ENCODE measurements around the gene GNAZ.

The GNAZ gene

DNA sequence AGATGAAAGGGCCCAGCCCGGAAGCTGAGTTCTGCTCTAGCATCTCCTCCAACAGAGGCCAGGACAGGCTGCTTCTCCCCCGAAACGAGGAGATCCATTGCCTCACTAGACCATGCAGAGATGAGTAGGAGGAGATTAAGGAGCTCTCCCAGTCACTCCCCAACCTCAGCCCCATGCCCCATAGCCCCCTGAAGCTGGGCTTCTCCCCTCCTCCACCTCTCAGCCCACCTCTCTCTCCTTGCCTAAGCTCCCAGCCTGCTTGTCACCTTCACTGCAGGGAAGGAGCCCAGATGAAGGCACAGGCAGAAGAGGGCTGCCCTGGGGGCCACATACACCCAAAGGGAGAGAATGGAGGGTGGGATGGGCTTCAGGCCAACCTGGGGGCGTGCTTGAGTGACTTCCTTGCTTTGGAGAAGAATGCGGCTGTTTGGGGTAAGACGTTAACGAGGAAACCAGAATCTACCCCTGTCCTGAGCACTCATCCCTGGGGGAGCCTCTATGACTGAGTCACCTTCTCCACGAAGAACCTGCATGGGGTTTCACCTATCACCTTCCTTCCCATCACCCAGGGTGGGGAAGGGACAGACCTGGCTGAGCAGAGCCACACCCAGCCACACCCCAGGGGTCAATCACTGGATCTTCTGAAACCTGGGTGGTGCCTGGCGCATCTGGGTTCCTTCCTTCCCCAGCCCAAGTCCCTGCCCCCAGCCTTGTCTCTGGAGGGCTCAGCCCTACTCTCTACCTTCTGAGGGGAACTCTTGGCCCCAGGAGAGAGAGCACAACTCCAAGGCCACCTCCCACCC is 11.6 kb upstream of the GNAZ start:
- no peak for TF ChIP-seq GATA3 (IDR thresholded peaks at IDR 0.05; ENCODE audit: low read depth, low read length)
- TF ChIP-seq GATA2 (IDR thresholded peaks at IDR 0.05; ENCODE audit: low read depth, low read length): no peak

DNA sequence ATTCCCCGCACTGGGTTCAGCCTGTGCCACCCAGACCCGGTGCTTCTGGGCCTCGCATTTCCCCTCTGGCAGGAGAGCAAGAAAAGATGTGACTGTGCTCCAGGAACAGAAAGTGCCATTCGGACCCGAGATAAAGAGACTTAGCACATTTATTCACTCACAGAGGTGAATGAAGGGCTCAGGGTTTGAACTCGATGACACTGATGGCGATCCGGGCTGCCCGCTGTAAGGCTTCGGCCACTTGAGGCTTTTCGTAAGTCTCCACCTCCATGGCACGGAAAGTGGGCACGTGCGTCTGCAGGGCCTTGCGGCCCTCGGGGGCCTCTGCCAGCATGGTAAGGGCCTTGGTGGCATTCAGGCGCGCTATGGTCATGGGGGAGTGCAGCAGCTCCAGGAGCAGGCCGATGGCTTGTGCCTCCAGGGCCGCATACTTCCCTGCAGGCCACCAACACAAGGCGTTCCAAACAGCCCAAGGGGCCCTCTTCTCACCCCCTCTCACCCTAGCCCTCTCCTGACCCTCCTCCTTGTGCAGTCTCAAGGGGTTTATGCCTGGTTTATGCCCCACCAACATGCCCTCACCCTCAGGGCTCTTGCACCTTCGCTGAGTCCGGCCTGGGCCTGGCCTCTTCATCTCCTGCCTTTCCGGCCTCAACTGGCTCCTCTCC is 10.9 kb upstream of the GNAZ start:
- TF ChIP-seq GATA2 (IDR thresholded peaks at IDR 0.05; ENCODE audit: low read depth, low read length) (no peak), GATA3 (IDR thresholded peaks at IDR 0.05; ENCODE audit: low read depth, low read length) (no peak)

DNA sequence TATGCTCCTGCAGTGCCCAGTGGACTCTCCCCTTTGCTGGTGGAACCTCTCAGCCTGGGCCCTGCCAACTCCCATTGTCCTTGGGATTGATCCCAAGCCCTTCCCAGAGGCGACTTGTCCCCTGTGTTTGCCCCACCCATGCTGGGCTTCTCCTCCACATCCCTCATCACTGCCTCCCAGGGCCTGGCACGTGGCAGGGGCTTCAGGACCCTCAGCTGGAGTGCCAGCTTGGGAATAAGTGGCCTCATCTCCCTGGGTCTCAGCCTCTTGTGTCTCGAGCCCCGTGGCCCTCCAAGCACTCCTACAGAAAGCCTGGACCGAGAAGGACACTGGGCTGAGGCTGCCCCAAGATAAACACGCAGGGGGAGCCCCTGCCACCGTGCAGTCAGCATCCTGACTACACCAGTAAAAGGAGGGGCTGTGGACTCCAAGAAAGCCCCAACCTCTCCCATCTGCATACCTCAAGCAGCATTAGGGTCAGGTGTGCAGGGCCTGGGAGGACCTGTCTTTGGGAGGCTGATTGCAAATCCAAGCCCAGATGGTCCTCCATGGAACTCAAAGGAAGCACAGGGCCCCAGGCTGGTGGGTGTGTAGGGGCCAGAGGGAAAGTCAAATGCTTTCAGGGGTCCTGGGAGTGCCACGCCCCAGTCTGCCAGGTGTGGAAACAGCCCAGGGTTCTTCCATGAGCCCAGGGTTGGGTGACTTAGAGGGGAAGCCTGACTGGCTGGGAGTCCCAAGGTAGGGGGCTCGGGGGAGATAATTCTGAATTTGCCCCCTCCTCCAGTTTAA is 9.5 kb upstream of the GNAZ start:
- TF ChIP-seq GATA2 (IDR thresholded peaks at IDR 0.05; ENCODE audit: low read depth, low read length) (no peak), GATA3 (IDR thresholded peaks at IDR 0.05; ENCODE audit: low read depth, low read length) (no peak)

GRCh38 chr22:23061471-23062280 is 8.6 kb upstream of the GNAZ start:
- TF ChIP-seq GATA3 (IDR thresholded peaks at IDR 0.05; ENCODE audit: low read depth, low read length) (no peak), GATA2 (IDR thresholded peaks at IDR 0.05; ENCODE audit: low read depth, low read length) (no peak)

DNA sequence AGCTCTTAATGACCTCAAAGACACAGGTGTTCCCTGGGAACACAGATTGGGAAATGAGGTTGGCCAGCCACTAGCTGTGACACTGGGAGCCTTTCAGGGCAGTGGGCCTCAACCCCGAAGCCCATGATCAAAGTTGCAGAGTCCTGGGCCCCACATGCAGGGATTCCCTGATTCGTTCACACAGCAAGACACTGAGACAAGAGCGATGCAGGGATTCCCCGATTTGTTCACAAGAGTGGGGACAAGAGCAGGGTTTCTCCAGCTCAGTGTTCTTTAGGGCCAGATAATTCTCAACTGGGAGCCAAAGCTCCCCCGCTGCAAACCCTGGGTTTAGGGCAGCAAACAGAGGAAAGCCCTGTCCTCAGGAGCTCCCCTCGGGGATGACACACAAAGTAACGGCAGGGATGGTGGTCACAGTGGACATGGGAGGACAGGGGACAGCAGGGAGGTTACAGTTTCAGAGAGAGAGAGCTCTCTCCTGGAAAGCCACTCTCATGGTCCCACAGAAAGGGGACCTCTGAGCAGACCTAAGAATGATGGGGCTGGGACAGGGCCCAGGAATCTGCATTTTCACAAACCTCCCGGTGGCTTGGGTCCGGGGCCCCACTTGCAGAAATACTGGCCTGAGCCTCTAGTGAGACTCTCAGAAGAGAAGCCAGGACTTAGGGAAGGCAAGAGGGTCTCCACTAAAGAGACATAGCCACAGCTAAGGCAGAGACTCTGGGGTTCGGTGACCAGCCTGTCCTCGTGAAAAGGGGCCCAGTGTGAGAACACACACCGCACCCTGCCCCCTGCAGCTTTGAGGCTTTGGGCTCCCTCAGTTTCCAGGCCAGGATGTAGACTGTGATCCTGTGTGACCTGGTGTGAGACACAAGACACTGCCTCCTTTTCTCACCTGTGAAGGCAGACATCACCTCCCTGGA is 7.4 kb upstream of the GNAZ start:
- TF ChIP-seq GATA3 (IDR thresholded peaks at IDR 0.05; ENCODE audit: low read depth, low read length) (no peak), GATA2 (IDR thresholded peaks at IDR 0.05; ENCODE audit: low read depth, low read length) (no peak)

GRCh38 chr22:23063539-23064380 is 6.6 kb upstream of the GNAZ start:
- TF ChIP-seq GATA2 (IDR thresholded peaks at IDR 0.05; ENCODE audit: low read depth, low read length) (no peak), GATA3 (IDR thresholded peaks at IDR 0.05; ENCODE audit: low read depth, low read length) (no peak)

DNA sequence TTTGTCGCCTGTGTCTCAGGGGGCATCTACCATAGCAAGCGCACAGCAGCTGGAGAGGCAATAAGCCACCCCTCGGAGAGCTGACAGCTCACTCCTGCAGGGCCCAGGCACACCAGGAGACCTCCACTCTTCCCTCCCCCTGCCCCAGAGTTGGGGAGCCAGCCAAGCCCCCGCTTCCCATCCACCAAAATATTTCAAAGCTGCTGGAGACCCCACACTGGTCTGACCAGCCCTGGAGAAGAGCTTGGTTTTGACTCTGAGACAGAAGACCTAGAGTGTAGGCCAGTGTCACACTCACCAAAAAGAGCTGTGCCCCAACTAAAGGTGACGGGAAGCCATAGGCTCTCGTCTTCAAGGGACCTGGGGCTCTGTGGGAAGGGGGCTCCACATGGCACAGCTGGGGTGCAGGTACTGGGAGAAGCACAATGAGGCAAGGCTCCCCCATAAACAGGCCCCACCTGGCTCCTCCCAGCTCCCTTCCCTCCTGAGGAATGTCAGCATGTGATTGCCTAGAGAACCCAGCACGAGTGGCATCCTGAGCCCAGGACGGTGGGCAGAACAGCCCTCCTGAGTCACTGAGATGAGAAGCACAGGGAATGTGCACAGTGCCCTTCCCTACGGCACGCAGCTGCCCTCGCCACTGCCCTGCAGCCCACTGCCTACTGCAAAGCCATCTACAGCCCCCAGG is 5.8 kb upstream of the GNAZ start:
- TF ChIP-seq GATA2 (IDR thresholded peaks at IDR 0.05; ENCODE audit: low read depth, low read length) (no peak), GATA3 (IDR thresholded peaks at IDR 0.05; ENCODE audit: low read depth, low read length) (no peak)

DNA sequence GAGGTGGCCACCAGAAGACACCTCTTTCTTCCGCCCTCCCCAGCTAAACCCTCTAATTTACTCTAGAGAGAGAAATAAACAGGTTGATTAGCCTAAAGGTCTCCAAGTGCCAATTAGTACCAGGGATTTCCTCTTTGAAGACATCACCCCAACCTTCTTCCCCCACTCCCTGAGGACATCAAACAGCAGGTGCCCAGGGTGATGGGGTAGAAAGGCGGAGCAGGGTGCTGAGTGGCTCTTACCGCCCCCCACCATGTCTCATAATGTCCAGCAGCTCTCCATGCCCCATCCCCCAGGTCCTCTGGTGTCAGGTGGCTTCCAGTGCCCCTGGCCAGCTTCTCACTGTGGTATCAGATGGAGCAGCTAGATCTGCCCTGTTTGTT is 5.3 kb upstream of the GNAZ start:
- no peak for TF ChIP-seq GATA3 (IDR thresholded peaks at IDR 0.05; ENCODE audit: low read depth, low read length)
- no peak for TF ChIP-seq GATA2 (IDR thresholded peaks at IDR 0.05; ENCODE audit: low read depth, low read length)

DNA sequence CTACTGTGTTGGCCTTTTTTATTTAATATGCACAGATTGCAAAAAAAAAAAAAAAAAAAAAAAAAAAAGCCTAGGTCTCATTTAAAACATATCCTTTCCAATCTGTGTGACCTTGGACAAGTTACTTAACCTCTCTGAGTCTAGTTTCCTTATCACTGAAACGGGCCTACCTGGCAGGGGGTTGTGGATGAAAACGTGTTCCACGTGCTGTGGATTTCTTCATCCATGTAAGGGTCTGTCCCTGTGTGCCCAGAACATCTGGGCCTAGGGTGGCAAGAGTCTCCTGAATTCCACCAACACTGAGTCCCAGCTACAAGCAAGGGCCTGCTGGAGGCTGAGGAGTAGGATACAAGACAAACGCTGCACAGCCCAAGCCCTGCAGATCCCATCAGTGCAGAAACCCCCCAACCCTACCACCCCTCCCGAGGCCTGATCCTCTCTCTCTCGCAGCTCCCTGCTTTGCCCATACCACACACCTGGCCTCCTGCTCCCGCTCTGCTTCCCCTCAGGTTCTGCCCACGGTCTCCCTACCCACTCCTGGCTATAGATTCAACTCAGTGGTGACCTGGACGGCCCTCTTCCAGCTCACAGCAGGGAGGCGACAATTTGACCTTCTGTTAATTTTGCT is 4.7 kb upstream of the GNAZ start:
- TF ChIP-seq GATA3 (IDR thresholded peaks at IDR 0.05; ENCODE audit: low read depth, low read length): no peak
- TF ChIP-seq GATA2 (IDR thresholded peaks at IDR 0.05; ENCODE audit: low read depth, low read length): no peak

DNA sequence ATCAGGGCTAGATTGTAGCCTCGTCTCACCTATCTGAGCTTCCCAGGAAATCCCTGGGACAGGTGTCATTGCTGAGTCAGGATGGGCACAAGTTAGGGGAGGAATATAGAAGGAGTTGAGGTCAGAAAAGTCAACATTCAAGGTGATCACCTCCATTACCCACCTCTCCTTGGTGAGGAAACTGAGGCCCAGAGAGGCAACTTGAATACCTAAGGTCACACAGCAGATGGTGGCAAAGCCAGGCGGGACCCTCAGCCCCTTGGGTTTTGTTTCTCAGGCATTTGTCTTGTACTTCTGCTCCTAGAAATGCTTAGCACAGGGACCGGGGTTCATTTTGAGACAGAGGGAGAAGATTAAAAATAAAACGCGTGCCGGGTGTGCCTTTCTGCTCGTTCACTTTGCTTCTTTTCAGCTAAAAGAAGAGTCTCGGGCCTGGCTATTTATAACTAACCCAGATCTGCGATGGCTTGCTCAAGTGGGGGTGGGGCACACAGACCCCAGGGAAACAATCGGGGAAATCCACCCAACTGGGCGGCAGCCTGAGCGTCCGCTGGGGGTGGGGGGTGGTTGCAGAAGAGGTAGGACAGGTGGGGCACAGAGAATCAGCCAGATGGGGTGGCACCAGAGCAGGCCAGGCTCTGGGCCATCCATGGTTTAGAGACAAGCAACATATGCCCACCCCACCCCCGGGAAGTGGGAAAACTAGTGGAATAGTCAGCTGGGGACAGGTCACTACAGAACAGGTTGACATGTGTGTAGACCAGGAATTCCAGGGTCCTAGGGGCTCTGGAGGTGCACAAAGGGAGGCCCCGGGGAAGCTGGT is 3.9 kb upstream of the GNAZ start:
- TF ChIP-seq GATA2 (IDR thresholded peaks at IDR 0.05; ENCODE audit: low read depth, low read length): no peak
- no peak for TF ChIP-seq GATA3 (IDR thresholded peaks at IDR 0.05; ENCODE audit: low read depth, low read length)
